Left lung (tissue), 10 donors: ENCODE results near the gene CGB5. TPM values are rescaled to one million over a fixed set of nuclear protein-coding genes. Genes with fewer than 3 reads are reported as not detected.

Experiments
- ATAC-seq: fragments of 200-7000 bp; cut with Tn5 transposase; one replicate; pipeline ENCODE4 v1.9.1; 2020; ENCODE audit warnings: moderate library complexity
- DNase-seq, 4 donors: peaks; one replicate each; pipeline ENCODE4 v3.0.0-alpha.2; 2013 to 2020
- H3K27ac ChIP-seq, 2 donors: fragments of 200-600 bp; sonication (generic) in 1 of 2; one replicate each; pipeline versions ENCODE4 v1.5.0 to v1.8.0; 2020 to 2021
- H3K27me3 ChIP-seq, 2 donors: fragments of 200-600 bp; sonication (generic) in 1 of 2; one replicate each; pipeline versions ENCODE4 v1.5.0 to v1.8.0; 2020 to 2021
- H3K36me3 ChIP-seq, 2 donors: fragments of 200-600 bp; sonication (generic) in 1 of 2; one replicate each; pipeline versions ENCODE4 v1.5.0 to v1.8.0; 2020 to 2021
- H3K4me1 ChIP-seq, 2 donors: fragments of 200-600 bp; one replicate each; pipeline ENCODE4 v1.8.0; 2021
- H3K4me3 ChIP-seq, 2 donors: fragments of 200-600 bp; sonication (generic) in 1 of 2; one replicate each; pipeline versions ENCODE4 v1.5.0 to v1.8.0; 2020 to 2021; ENCODE audit warnings: mild to moderate bottlenecking in 1 of 2
- H3K9me3 ChIP-seq, 2 donors: fragments of 200-600 bp; sonication (generic) in 1 of 2; one replicate each; pipeline versions ENCODE4 v1.5.0 to v1.8.0; 2020 to 2021
- intact Hi-C, 2 donors: fragments of 100-400 bp; cut with DNase I; formaldehyde crosslinking; loops; one replicate each; pipeline versions ENCODE4 v1.11.2 to v1.14.2; 2022
- microRNA-seq, 2 donors: library from miRNA; unstranded; fragments of <30 nt; microRNA quantifications; one replicate each; pipeline ENCODE4, GENCODE V29; 2019
- polyA plus RNA-seq, 6 donors: library from polyadenylated mRNA; unstranded; fragments of 120-200 nt; gene quantifications; one replicate each; pipeline ENCODE4 v1.2.1, GENCODE V29; 2013; ENCODE audit not compliant: insufficient read length in 6 of 6
- total RNA-seq, 2 donors: library from RNA; stranded (reverse); fragmentation: NEBNext Ultra II Directional; extraction: Animal tissue kit (Norgen Biotek cat#: 25700); gene quantifications; one replicate each; pipeline ENCODE4 v1.2.1, GENCODE V29; 2021
- TF ChIP-seq, protein P1 (sequence below), 2 donors: fragments of 200-600 bp; sonication (generic) in 1 of 2; IDR thresholded peaks; one replicate each; pipeline versions ENCODE4 v1.5.0 to v1.8.0; 2021; ENCODE audit warnings: antibody characterized with exemption in 2 of 2
- donor health status: DM: no; HTN: yes; CAD: no.
- donor health status: DM: no; HTN: no; CAD: no.

Gene CGB5
- total and polyA plus RNA-seq, 8 donors = 0.50 TPM; not detected in 7

DNA sequence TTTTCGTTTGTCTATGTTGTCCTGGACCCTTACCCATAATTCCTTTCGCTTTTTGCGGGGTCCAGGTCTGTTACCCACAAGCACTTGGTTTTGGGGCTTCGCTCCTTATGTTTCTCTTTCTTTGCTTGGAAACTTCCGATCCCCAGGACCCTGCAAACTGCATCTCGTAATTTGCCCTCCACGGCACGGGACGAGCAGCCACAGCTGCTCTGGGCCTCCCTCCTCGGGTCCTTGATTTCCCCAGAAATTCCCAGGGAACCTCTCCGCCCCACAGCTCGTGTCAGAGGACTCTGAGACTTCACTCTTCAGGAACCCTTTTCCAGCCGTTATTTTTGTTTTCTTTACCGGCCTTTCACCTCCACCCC, 42.2 kb downstream of the CGB5 start:
- Histone ChIP-seq H3K9me3 (no peaks in the 10 kb centered on the region), H3K4me1 (peaks cover 12 to 35% of the 10 kb centered on the region in 2 donors), H3K27me3 (no peaks in the 10 kb centered on the region), H3K27ac (peak overlapping the region; percentile 69 to 86), H3K36me3 (peaks cover 6 to 40% of the 10 kb centered on the region in 2 donors), H3K4me3 (peak overlapping the region; percentile 90 to 99)
- intact Hi-C loops = no loop called here
- DNase-seq (no peak), ATAC-seq (no peak)
- TF ChIP-seq, protein P1, sequence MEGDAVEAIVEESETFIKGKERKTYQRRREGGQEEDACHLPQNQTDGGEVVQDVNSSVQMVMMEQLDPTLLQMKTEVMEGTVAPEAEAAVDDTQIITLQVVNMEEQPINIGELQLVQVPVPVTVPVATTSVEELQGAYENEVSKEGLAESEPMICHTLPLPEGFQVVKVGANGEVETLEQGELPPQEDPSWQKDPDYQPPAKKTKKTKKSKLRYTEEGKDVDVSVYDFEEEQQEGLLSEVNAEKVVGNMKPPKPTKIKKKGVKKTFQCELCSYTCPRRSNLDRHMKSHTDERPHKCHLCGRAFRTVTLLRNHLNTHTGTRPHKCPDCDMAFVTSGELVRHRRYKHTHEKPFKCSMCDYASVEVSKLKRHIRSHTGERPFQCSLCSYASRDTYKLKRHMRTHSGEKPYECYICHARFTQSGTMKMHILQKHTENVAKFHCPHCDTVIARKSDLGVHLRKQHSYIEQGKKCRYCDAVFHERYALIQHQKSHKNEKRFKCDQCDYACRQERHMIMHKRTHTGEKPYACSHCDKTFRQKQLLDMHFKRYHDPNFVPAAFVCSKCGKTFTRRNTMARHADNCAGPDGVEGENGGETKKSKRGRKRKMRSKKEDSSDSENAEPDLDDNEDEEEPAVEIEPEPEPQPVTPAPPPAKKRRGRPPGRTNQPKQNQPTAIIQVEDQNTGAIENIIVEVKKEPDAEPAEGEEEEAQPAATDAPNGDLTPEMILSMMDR (IDR thresholded peaks at IDR 0.05) = no peak

DNA sequence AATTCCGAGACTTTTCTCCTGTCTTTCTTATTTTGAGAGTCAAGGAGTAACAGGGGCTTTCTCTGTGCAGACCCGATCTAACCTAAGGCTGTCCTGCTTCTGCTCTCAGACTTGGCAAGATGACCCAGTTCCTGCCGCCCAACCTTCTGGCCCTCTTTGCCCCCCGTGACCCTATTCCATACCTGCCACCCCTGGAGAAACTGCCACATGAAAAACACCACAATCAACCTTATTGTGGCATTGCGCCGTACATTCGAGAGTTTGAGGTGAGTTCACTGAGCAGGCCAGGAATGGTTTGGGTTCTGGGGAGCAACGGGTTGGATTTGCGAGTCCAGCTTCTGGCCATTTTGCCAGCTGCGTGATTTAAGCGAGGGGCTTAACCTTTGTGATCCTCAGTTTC, 42.6 kb downstream of the CGB5 start:
- no peaks in the 10 kb centered on the region for H3K9me3 ChIP-seq
- ATAC-seq (no peak), DNase-seq (no peak)
- peaks cover 12 to 35% of the 10 kb centered on the region in 2 donors for H3K4me1 ChIP-seq
- H3K27me3 ChIP-seq = no peaks in the 10 kb centered on the region
- intact Hi-C loops = no loop called here
- TF ChIP-seq, protein P1 (IDR thresholded peaks at IDR 0.05) = no peak
- peak overlapping the region; percentile 90 to 99 for H3K4me3 ChIP-seq
- H3K27ac ChIP-seq = no peak overlapping the region
- H3K36me3 ChIP-seq = peaks cover 6 to 44% of the 10 kb centered on the region in 2 donors

DNA sequence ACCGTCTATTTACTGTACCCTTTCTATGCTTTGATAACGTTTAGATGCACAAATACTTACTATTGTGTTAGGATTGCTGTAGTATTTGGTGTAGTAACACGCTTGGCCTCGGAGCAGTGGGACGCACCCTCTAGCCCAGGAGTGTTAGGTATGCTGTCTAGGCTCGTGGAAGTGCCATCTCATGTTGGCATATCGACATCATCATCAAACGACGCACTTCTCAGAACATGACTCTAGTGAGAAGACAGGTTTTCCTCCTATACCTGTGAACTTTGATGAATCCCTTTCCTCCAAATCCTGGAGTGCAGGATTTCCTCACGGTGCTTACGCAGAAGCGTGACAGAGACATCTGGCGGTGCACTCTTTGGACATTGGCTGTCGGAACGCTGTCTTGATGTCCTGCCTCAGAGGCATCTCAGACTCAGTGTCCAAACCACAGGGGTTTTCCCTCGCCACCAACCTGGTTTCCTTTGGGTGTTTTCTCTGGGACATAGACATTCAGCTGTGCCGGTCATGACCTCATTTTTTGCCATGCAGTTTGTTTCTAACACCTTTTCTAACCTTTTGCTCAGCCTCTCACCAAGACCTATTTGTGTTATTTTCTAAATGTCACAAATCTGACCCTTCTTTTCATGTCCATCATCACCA, 47.9 kb downstream of the CGB5 start:
- Histone ChIP-seq H3K9me3 (no peaks in the 10 kb centered on the region), H3K4me1 (peaks cover 6 to 28% of the 10 kb centered on the region in 2 donors), H3K4me3 (no peak overlapping the region), H3K27ac (no peak overlapping the region), H3K27me3 (no peaks in the 10 kb centered on the region), H3K36me3 (peaks cover 6 to 96% of the 10 kb centered on the region in 2 donors)
- ATAC-seq (no peak), DNase-seq (no peak)
- intact Hi-C loops = no loop called here
- TF ChIP-seq, protein P1 (IDR thresholded peaks at IDR 0.05) = no peak

GRCh38 chr19:49092686-49093085, 49.0 kb downstream of the CGB5 start:
- ATAC-seq = no peak
- intact Hi-C loops = no loop called here
- H3K4me3 ChIP-seq = no peak overlapping the region
- H3K4me1 ChIP-seq = peaks cover 0 to 16% of the 10 kb centered on the region in 2 donors
- DNase-seq = no peak
- no peaks in the 10 kb centered on the region for H3K9me3 ChIP-seq
- no peaks in the 10 kb centered on the region for H3K27me3 ChIP-seq
- peaks cover 6 to 100% of the 10 kb centered on the region in 2 donors for H3K36me3 ChIP-seq
- TF ChIP-seq, protein P1 (IDR thresholded peaks at IDR 0.05) = no peak
- H3K27ac ChIP-seq = no peak overlapping the region

Small RNAs within 50 kb of the gene (microRNA-seq; reads per million reads assigned to microRNA genes)
- 0 to 0.14 reads per million in 2 donors for gene MIR6798

Other genes with a start within 250 kb of the CGB5 start
- 10 to 100 TPM; 68.5 to 87.5 TPM for gene BCAT2, start 232.8 kb upstream of the CGB5 start, total RNA-seq
- 10 to 100 TPM; 37.0 to 50.1 (median 42.2) TPM for gene BCAT2, start 232.8 kb upstream of the CGB5 start, polyA plus RNA-seq
- gene HSD17B14, start 207.4 kb upstream of the CGB5 start, total RNA-seq = 10 to 100 TPM; 10.1 to 20.3 TPM
- gene HSD17B14, start 207.4 kb upstream of the CGB5 start, polyA plus RNA-seq = 10 to 100 TPM in 1 of 6 donors, 1 to 10 TPM in 5; 6.7 to 10.9 (median 8.6) TPM
- 10 to 100 TPM; 21.0 to 37.3 TPM for gene PLEKHA4, start 175.2 kb upstream of the CGB5 start, total RNA-seq
- gene PLEKHA4, start 175.2 kb upstream of the CGB5 start, polyA plus RNA-seq = 10 to 100 TPM; 14.4 to 21.1 (median 17.4) TPM
- 10 to 100 TPM; 68.4 to 74.8 TPM for gene PPP1R15A, start 171.4 kb upstream of the CGB5 start, total RNA-seq
- gene PPP1R15A, start 171.4 kb upstream of the CGB5 start, polyA plus RNA-seq = 100 to 1,000 TPM in 1 of 6 donors, 10 to 100 TPM in 5; 36.3 to 110 (median 58.4) TPM
- gene TULP2, start 145.1 kb upstream of the CGB5 start, total RNA-seq = 1 to 10 TPM in 1 of 2 donors, under 1 TPM in 1; 0.89 to 1.2 TPM
- gene TULP2, start 145.1 kb upstream of the CGB5 start, polyA plus RNA-seq = 1 to 10 TPM in 3 of 6 donors, under 1 TPM in 3; 0.72 to 1.4 (median 1.1) TPM
- gene NUCB1, start 143.5 kb upstream of the CGB5 start, total RNA-seq = 100 to 1,000 TPM; 286 to 331 TPM
- gene NUCB1, start 143.5 kb upstream of the CGB5 start, polyA plus RNA-seq = 100 to 1,000 TPM; 171 to 210 (median 192) TPM
- gene DHDH, start 110.1 kb upstream of the CGB5 start, total RNA-seq = 1 to 10 TPM; 3.3 to 4.1 TPM
- 1 to 10 TPM in 5 of 6 donors, under 1 TPM in 1; 0.86 to 2.4 (median 1.8) TPM for gene DHDH, start 110.1 kb upstream of the CGB5 start, polyA plus RNA-seq
- 100 to 1,000 TPM; 130 to 141 TPM for gene BAX, start 89.0 kb upstream of the CGB5 start, total RNA-seq
- 10 to 100 TPM; 47.7 to 69.7 (median 60.8) TPM for gene BAX, start 89.0 kb upstream of the CGB5 start, polyA plus RNA-seq
- 1,000 to 10,000 TPM; 8,739 to 9,329 TPM for gene FTL, start 78.5 kb upstream of the CGB5 start, total RNA-seq
- gene FTL, start 78.5 kb upstream of the CGB5 start, polyA plus RNA-seq = 1,000 to 10,000 TPM; 1,119 to 1,450 (median 1,279) TPM
- 10 to 100 TPM; 42.5 to 49.0 TPM for gene GYS1, start 50.5 kb upstream of the CGB5 start, total RNA-seq
- gene GYS1, start 50.5 kb upstream of the CGB5 start, polyA plus RNA-seq = 10 to 100 TPM; 45.2 to 56.3 (median 50.0) TPM
- 10 to 100 TPM; 46.6 to 66.6 TPM for gene RUVBL2, start 50.0 kb upstream of the CGB5 start, total RNA-seq
- gene RUVBL2, start 50.0 kb upstream of the CGB5 start, polyA plus RNA-seq = 10 to 100 TPM; 67.9 to 83.7 (median 76.8) TPM
- not detected for gene LHB, start 26.8 kb upstream of the CGB5 start, total RNA-seq
- under 1 TPM in 2 of 6 donors, not detected in 4; 0.31 to 0.57 TPM for gene LHB, start 26.8 kb upstream of the CGB5 start, polyA plus RNA-seq
- not detected for gene CGB3, start 19.5 kb upstream of the CGB5 start, total RNA-seq
- under 1 TPM in 1 of 6 donors, not detected in 5; 0.81 TPM for gene CGB3, start 19.5 kb upstream of the CGB5 start, polyA plus RNA-seq
- gene CGB2, start 12.0 kb upstream of the CGB5 start, total RNA-seq = not detected
- gene CGB2, start 12.0 kb upstream of the CGB5 start, polyA plus RNA-seq = not detected
- not detected for gene CGB1, start 7.0 kb upstream of the CGB5 start, total RNA-seq
- not detected for gene CGB1, start 7.0 kb upstream of the CGB5 start, polyA plus RNA-seq
- gene CGB8, start 5.3 kb downstream of the CGB5 start, total RNA-seq = not detected
- under 1 TPM in 1 of 6 donors, not detected in 5; 0.89 TPM for gene CGB8, start 5.3 kb downstream of the CGB5 start, polyA plus RNA-seq
- gene CGB7, start 13.9 kb downstream of the CGB5 start, total RNA-seq = under 1 TPM; 0.09 to 0.34 TPM
- gene CGB7, start 13.9 kb downstream of the CGB5 start, polyA plus RNA-seq = under 1 TPM; 0.11 to 0.69 (median 0.18) TPM
- gene NTF4, start 21.0 kb downstream of the CGB5 start, total RNA-seq = 1 to 10 TPM; 2.1 to 6.2 TPM
- gene NTF4, start 21.0 kb downstream of the CGB5 start, polyA plus RNA-seq = 1 to 10 TPM in 2 of 6 donors, under 1 TPM in 4; 0.63 to 1.6 (median 0.78) TPM
- not detected for gene KCNA7, start 28.9 kb downstream of the CGB5 start, total RNA-seq
- under 1 TPM in 5 of 6 donors, not detected in 1; 0.04 to 0.12 (median 0.06) TPM for gene KCNA7, start 28.9 kb downstream of the CGB5 start, polyA plus RNA-seq
- gene SNRNP70, start 41.6 kb downstream of the CGB5 start, total RNA-seq = 100 to 1,000 TPM; 161 to 173 TPM
- gene SNRNP70, start 41.6 kb downstream of the CGB5 start, polyA plus RNA-seq = 100 to 1,000 TPM; 270 to 371 (median 354) TPM
- 1 to 10 TPM; 6.5 to 6.9 TPM for gene LIN7B, start 70.5 kb downstream of the CGB5 start, total RNA-seq
- gene LIN7B, start 70.5 kb downstream of the CGB5 start, polyA plus RNA-seq = 10 to 100 TPM in 2 of 6 donors, 1 to 10 TPM in 4; 7.3 to 12.5 (median 9.2) TPM
- 1 to 10 TPM; 1.7 to 2.1 TPM for gene C19orf73, start 75.3 kb downstream of the CGB5 start, total RNA-seq
- under 1 TPM in 4 of 6 donors, not detected in 2; 0.23 to 0.51 (median 0.25) TPM for gene C19orf73, start 75.3 kb downstream of the CGB5 start, polyA plus RNA-seq
- 1 to 10 TPM; 6.6 to 7.5 TPM for gene PPFIA3, start 75.7 kb downstream of the CGB5 start, total RNA-seq
- gene PPFIA3, start 75.7 kb downstream of the CGB5 start, polyA plus RNA-seq = 1 to 10 TPM; 5.9 to 9.9 (median 7.7) TPM
- gene HRC, start 111.5 kb downstream of the CGB5 start, total RNA-seq = 1 to 10 TPM in 1 of 2 donors, under 1 TPM in 1; 0.26 to 1.5 TPM
- gene HRC, start 111.5 kb downstream of the CGB5 start, polyA plus RNA-seq = 10 to 100 TPM in 4 of 6 donors, 1 to 10 TPM in 2; 8.4 to 16.4 (median 11.1) TPM
- gene TRPM4, start 113.9 kb downstream of the CGB5 start, total RNA-seq = 10 to 100 TPM; 32.5 to 61.7 TPM
- gene TRPM4, start 113.9 kb downstream of the CGB5 start, polyA plus RNA-seq = 10 to 100 TPM; 14.3 to 39.7 (median 26.2) TPM